NCI-H460 (cell line): ENCODE data around the gene TBC1D22A. TPM values are rescaled to one million over a fixed set of nuclear protein-coding genes. Genes with fewer than 3 reads are reported as not detected.
"Not testable (repeated sequence)": the region's sequence is repeated elsewhere in the genome, so short reads cannot be mapped to it uniquely, and the experiment has no call there.

Experiments
- DNase-seq: peaks from one replicate; pipeline ENCODE4 v3.0.0-alpha.2; 2016; ENCODE audit warnings: low read depth; ENCODE audit errors: extremely low read depth
- total RNA-seq: library from RNA; depleted of rRNA; stranded (reverse); fragments of >200 nt; shearing (Covaris generic); gene quantifications from 2 replicates; pipeline ENCODE4 v1.2.3, GENCODE V29; 2014

The TBC1D22A gene
- total RNA-seq, 1 experiment from 2014 or later, result 8.7 TPM

DNA sequence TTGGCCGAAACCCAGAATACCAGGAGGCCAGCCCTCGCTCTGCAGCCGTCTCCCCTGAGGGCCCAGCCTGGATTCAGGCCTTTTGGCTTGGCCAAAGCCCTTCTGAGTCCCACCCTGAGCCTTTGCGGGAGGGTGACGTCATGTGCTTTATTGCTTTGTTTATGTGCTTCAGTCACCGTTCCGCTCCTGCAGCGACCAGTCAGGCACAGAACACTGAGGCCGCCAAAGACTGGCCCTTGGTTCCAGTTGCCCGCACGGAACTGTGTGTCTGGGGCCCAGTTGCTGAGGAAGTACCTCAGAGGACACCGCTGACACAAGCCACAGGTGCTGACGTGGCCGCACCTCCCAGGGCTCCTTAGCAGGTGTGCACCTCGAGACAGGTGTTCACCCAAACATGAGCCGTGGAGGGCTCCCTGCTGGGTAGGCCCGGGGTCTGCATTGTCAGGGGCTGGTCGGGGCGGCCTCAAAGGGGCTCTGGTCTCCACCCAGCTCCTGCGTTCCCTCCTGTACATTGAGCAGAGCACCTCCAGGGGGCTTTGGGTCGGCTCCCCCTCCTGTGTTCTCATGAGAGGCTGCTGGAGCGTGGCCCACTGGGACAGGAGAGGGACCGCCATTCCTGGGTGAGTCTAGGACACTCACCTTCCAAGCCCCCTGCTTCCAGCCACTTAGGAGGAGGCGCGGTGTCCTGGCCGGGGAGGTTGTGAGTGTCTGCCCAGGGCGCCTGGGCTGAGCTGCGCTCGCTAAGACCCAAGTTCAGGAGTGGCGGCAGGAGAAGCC is 376.8 kb downstream of the TBC1D22A start:
- no peak for DNase-seq

DNA sequence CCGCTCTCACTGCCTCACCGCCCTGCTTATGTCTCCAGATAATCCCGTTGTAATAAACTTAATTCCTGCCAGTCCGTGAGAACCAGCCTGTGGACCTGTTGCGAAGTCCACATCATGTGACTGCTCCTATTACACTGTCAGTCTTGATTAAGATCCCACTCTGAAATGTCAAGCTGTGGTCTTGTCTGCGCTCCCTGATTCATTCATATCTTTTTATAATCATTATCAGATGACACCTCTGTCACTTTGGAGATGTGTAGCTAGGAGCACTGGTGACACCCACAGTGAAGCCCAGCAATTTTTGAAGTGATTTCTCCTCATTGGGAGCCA is 377.3 kb downstream of the TBC1D22A start:
- DNase-seq, result no peak

DNA sequence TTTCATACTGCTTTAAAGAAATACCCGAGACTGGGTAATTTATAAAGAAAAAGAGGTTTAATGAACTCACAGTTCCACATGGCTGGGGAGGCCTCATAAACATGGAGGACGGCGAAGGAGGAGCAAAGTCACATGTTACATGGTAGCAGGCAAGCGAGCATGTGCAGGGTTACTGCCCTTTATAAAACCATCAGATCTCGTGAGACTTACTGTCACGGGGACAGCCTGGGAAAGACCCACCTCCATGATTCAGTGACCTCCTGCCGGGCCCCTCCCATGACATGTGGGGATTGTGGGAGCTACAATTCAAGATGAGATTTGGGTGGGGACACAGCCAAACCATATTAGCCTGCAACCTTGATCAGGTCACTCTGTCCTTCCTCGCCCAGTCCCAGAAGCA is 378.5 kb downstream of the TBC1D22A start:
- not testable (repeated sequence) for DNase-seq

DNA sequence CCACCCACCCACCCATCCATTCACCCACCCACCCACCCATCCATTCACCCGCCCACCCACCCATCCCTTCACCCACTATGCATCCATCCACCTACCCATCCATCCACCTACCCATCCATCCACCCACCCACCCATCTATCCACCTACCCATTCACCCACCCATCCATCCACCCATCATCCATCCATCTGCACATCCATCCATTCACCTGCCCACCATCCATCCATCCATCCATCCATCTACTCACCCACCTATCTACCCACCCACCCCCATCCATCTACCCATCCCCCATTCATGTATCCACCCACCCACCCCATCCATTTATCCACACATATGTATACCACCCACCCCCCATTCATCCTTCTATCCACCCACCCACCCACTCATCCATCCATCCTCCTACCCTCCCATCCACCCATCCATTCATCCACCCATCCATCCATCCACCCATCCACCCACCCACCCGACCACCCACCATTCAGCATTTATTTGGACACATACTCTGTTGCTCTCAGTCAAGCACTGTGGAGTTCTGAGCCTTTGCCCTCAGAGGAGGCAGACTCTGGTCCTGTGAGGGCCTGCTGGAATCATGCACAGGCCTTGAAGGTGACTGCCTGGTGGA is 380.1 kb downstream of the TBC1D22A start:
- DNase-seq, result no peak

DNA sequence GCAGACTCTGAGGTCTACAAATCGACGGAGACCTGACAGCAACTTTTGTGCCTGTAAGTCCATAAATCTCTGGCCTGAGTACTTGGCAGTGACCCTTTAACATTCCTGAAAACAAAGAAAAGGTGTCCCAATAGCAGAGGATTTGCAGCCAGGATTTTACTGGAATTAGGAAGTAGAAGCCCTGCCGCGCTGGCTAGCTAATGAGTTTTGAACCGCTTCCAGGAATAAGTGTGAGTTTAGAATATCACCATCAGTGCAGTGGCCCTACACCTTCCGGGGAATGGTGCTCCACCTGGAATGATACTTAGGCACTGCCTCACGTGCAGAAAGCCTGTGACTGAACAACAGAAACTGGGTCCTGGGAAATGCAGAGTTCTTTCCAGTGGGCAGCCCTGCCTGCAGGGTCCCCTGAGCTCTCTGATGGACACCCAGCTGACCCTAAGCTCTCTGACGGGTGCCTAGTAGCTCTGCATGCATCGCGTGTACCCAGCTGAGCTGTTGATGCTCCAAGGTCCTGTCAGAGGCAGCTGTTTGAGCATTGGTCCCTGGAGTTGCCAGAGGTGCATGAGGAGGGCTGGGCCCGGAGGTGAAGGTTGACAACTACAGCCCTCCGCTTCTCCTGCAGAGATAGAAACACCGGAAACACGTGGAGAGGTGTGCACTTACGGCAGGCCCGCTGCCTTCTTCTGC is 380.9 kb downstream of the TBC1D22A start:
- DNase-seq, result no peak

DNA sequence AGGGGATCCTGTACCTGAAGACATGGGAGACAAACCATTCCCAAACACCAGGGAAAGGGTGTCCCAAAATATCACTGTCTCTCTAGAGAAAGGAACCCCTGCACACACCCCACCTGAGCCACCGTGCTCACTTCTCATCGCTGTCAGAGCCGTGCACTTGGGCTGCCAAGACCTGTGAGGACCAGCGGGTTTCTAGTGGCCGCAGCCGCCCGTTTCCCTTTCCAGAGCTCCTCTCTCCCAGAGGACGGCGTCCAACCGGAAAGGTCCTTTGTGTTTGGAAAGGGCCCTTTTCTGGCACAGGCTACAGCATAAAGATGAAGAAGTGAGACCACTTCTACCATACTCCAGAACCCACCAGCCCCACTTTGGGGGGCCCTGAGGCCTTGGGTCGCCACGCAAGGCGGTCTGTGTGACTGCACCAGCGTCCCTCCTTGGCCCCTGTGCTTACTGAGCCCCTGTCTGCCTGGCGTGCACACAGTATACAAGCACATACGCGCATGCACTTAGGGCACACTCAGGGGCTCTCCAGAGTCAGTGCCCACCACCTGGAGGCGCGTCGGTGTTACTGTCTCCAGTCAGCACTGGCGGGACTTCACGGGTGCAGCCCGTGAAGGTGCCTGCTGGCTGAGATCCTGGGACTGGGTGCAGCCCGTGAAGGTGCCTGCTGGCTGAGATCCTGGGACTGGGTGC is 381.8 kb downstream of the TBC1D22A start:
- DNase-seq, result no peak

DNA sequence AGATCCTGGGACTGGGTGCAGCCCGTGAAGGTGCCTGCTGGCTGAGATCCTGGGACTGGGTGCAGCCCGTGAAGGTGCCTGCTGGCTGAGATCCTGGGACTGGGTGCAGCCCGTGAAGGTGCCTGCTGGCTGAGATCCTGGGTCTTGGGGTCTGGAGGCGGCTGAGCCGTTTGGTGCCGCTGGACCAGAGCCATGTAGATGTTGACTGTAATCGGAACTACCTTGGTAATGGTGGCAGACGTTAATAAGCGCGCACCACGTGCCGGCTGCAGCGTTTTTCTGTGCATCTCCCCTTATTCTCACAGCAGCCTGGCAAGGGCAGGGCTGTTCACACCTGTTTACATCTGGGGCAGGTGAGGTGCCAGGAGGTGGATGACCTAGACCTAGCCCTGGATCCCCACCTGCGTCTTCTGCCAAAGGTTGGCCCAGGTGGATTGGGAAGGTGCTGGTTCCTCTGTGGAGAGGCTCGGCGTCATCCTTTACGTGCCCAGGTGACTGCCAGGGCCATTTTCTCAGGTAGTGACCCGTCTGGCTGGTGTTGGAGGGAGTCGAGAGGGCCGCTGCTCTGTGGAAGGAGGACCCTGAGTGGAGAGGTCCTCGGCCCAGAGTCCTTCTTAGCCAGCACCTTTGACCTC is 382.5 kb downstream of the TBC1D22A start:
- DNase-seq, result no peak

DNA sequence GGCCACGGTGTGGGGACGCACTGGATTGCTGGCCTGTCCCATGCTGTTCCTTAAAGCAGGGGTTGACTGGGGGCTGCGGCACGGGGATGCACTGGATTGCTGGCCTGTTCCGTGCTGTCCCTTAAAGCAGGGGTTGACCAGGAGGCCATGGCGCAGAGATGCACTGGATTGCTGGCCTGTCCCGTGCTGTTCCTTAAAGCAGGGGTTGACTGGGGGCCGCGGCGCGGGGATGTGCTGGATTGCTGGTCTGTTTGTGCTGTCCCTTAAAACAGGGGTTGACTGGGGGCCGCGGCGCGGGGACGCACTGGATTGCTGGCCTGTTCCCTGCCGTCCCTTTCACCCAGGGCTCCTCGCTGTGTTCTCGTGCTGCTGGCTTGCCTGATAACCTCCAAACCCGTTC is 383.4 kb downstream of the TBC1D22A start:
- no peak for DNase-seq

DNA sequence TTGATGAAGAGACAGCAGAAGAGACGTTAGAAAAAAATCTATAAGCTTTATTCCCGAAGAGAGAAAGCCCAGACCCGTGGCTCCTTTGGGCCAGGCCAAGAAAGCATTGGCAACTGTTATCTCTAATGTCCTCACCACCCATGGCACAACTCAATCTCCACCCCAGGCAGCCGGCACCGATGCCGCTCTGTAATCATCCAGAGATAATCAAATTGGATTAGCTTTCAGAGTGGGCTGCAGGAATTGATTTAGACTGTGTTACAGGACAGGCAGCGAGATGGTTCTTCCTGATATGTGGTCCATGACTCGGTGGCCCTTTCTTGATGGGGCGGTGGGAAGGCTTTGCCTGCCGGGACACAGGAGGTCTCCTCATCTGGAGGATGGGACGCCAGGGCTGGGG is 383.9 kb downstream of the TBC1D22A start:
- no peak for DNase-seq

DNA sequence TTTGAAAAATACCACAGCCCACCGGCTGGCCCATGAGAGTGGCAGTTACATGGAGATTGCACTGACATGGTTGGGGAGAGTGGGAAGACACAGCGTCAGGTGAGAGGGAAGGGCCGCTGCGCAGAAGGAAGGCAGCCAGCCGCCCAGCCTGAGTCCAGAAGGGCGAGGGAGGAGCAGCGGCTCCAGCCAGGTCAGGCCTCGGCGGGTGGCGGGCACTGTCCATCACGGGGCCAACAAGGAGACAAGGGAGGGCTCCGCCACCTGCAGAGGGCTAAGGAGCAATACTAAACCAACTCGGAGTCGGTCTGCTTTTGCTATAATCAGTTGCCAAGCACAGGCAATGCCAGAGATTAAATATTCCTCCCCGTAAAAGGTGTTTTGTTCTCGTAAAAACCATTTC is 384.5 kb downstream of the TBC1D22A start:
- no peak for DNase-seq

DNA sequence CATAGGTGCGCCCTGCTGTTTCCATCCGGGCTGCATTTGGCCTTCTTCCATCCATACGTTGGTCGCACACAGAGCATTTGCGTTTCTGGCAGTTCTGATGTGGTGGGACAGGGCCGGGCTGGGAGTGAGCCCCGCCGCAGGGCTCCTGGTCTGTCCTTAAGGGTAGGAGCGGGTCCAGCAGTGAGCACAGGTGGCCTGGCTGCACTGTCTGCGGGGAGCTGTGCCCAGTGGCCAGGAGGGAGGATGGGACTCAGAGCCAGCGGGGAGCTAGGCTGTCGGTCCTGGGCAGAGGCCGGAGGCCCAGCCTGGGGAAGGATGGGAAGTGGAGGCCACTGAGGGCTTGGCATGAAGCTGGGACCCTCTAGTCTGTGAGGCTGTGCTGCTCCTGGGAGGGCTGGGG is 385.1 kb downstream of the TBC1D22A start:
- no peak for DNase-seq

DNA sequence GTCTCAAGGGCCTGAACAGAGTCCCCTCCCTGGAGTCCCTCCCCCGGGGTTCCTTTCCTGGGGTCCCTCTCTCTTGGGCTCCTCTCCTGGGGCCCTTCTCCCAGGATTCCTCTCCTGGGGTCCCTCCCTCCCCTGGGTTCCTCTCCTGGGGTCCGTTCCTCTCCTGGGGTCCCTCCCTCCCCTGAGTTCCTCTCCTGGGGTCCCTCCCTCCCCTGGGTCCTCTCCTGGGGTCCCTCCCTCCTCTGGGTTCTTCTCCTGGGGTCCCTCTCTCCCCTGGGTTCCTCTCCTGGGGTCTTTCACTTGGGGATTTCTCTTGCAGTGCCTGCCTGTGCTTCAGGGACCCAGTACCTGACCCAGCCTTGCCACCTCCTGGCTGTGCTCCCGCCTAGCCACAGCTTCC is 386.1 kb downstream of the TBC1D22A start:
- DNase-seq, result no peak

DNA sequence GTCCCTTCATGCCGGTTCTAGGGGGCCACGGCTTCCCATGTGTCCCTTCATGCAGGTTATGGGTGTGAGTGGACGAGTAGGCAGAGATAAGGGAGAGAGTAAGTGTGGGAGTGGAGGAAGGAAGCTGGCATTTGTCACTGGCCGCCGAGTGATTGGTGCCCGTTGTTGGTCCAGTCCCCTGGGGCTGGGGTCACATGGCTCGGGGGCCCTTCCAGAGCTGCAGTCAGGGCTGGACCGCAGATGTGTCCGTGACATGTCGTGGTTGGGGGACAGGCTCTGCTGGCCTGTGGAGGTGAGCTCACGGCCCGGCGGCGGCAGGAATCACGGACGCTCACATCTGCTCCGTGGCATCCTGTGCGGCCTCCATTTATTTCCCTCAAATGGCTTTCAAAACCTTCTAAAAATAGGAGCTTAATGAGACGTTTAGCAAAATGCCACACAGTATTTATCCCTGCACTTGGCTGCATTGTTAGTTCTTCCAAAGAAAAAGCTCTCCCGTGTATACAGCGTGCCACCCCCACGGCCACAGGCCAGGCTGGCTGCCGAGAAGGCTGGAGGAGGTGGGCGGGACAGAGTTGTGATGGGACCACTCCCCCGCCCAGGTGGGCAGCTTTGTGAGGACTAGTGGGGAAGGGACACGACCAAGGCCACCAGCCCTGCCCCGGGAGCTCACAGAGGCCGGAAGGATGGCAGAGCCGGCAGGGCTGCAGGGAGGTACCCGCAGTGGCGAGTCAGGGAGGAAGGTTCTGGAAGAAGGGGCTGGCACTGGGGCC is 386.7 kb downstream of the TBC1D22A start:
- DNase-seq, result no peak

DNA sequence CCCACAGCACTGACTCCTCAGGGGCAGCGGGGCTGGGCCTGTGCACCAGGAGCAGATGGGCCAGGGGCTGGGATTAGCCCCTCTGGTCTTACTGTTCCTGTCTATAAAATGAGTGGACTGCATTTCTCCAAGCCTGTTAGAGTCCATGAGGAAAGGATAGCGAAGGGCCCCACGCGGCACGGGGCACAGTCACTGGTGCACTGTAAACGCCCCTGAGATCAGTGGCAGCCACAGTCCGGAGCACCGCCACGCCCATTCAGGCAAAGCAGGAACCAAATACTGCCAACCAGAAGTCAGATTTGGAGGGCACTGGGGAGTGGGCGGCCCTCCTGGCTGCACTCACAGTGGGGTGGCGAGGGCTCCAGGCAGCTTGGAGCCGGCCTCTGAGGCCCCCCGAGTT is 387.5 kb downstream of the TBC1D22A start:
- no peak for DNase-seq

DNA sequence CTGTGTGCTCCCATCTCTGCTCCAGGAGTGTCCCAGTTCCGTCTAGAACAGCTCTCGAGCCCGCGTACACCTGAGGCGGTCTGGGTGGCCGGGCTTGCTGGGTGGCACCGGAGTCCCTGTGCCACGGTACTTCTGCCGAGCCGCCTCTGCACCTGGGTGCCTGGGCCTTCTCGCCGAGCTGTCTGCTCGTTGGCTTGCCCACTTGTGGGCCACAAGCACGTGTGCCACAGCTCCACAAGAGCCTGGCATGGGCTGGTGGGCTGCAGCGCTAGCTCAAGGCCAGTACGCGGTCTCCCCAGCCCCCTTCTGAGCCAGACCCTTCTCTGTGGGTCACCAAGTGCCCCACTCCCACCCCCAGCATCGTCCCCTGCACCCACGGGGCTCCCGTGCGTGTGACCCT is 388.0 kb downstream of the TBC1D22A start:
- DNase-seq, result no peak

DNA sequence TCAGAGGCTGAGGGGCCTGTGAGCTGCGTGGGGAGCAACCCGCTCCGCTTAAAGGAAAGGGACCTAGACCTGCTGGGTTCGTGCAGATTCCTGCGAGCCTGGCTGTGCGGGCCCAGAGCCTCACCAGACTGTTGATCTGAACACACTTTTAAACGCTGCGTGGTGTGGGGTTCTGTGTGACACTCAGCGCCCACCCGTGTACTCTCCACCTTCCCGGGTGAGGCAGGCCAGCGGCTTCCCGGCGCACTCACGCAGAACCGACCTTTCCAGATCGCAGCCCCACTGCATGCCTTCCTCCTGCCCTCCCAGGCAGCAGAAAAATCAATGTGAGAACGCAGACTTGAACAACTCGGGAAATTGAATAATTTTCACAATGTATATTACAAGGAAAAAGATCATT is 388.6 kb downstream of the TBC1D22A start:
- DNase-seq, result no peak

DNA sequence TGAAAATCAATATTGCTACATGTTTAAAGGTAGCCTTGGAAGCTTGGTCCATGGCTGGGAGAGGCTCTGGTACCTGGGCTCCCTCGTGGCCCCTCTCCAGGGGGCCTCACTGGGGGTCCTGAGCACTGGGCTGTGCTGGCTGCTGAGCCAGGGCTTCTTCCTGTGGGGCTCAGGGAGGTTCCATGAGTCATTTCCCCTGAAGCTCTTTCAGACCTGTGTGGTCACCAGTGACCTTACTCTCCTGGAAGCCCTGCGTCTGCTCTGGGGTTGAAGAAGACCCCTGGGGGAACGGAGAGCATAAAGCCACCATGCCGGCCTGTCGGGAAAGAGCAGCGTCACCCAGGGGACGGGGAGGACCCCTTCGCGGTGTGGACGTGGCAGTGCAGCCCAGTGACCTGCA is 389.0 kb downstream of the TBC1D22A start:
- no peak for DNase-seq

DNA sequence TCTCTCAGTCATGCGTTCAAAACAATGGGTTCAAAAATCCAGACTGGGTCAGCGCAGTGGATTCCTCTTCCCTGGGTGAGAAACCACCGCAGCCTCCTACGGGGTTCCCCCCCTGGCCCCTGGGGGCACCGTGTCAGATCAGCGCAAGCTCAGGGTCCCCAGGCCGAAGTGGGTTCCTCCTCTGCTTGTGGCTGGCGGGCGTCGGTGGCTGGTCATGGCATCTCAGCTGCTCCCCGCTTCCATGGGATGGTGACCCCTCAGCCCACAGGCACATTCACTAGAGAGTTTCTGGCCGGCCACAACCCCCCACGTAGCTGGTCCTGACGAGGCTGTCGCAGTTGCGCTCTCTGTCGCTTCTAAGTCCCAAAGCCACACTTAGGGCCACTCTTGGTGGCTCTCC is 389.8 kb downstream of the TBC1D22A start:
- DNase-seq, result no peak

DNA sequence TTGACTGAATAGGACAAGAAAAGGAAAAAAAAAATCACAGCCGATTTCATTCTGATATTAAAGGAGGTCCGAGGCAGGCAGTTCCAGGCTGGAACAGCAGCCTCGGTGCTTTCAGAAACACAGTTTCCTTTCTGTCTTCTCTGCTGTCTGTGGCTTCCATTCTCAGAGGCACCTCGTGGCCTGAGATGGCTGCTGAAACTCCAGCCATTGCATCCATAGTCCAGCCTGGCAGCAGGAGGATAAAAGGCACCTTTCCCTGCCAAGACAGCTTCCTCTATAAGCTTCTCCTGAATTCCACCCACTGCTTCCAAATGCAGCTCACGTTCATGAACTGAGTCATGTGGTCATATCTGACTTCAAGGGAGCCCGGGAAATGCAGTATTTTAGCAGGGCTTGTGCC is 390.5 kb downstream of the TBC1D22A start:
- no peak for DNase-seq

DNA sequence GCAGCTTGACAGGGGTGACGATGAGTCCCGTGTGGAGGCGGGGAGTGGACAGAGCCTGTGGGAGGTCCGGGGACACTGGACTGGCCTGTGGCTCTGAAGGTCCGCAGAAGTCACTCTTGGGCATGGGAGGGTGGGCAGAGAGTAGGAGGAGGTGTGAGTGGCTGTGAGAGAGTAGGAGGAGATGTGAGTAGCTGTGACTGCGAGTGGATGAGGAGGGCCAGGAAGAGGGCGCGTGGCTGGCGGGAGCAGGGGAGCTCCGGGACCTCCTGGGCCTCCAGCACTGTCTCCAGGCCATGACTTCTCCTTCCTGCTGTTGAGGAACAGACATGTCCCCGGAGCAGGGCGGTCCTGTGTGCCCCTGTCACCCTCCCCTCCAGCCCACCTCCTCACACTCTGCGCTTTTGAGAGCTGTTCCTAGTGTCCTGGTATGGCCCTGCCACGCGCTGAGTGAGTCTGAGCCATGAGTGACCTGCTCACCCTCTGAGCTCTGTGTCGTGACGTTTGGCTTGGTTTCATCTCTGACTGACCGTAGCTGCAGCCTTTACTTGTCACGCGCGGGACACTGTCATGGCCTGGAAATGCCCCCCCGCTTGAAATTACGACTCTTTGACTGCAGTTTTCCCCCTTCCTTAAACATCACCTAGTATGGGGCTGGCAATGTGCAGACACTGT is 391.5 kb downstream of the TBC1D22A start:
- DNase-seq, result no peak
